RCC 7860 (cell line): ENCODE results near the gene BMP7.

Source experiments
- DNase-seq: peaks from one replicate; pipeline ENCODE4 v3.0.0-alpha.2; 2015; ENCODE audit warnings: low spot score
- FAIRE-seq: peaks from 2 replicates; lab custom pipeline; 2012; peaks lifted over from hg19 to GRCh38; lab: Jason Lieb, UNC

BMP7 gene

GRCh38 chr20:57134804-57135203 is 131.6 kb downstream of the BMP7 start:
- DNase-seq (no peak), FAIRE-seq (no peak)

- DNase-seq, result no peak
- no peak for FAIRE-seq
These were observed 132.4 kb downstream of the BMP7 start for GRCh38 chr20:57133926-57134650.

- FAIRE-seq, result no peak
These were observed 134.6 kb downstream of the BMP7 start for GRCh38 chr20:57131601-57132391.

GRCh38 chr20:57131077-57131476 is 135.4 kb downstream of the BMP7 start:
- DNase-seq (no peak), FAIRE-seq (no peak)

More at GRCh38 chr20:57131601-57132391, 134.6 kb downstream of the BMP7 start:
- DNase-seq, result no peak

- DNase-seq (no peak), FAIRE-seq (no peak)
These were observed 136.2 kb downstream of the BMP7 start for GRCh38 chr20:57130160-57130772.

GRCh38 chr20:57129303-57129702 is 137.1 kb downstream of the BMP7 start:
- FAIRE-seq, result no peak
- no peak for DNase-seq

- no peak for FAIRE-seq
- no peak for DNase-seq
These were observed 138.2 kb downstream of the BMP7 start for GRCh38 chr20:57128044-57128757.

GRCh38 chr20:57126481-57127092 is 139.9 kb downstream of the BMP7 start:
- FAIRE-seq (no peak), DNase-seq (no peak)

- DNase-seq (no peak), FAIRE-seq (no peak)
These were observed 141.5 kb downstream of the BMP7 start for GRCh38 chr20:57124800-57125517.

- no peak for DNase-seq
- FAIRE-seq, result no peak
These were observed 142.1 kb downstream of the BMP7 start for GRCh38 chr20:57124366-57124765.

GRCh38 chr20:57123504-57123903 is 142.9 kb downstream of the BMP7 start:
- FAIRE-seq, result no peak
- no peak for DNase-seq

GRCh38 chr20:57122536-57123489 is 143.6 kb downstream of the BMP7 start:
- FAIRE-seq, result no peak
- no peak for DNase-seq

GRCh38 chr20:57118964-57119363 is 147.5 kb downstream of the BMP7 start:
- FAIRE-seq (no peak), DNase-seq (no peak)
